NOMO-1 treated with dmso at 0.1 percent for 144 hours (cell line): ENCODE results near the gene SMIM22.

Experiments used
- DNase-seq: peaks from one replicate; lab custom pipeline; 2025; ENCODE audit not compliant: unreplicated experiment; lab: John Stamatoyannopoulos, UW

The SMIM22 gene

GRCh38 chr16:4795828-4796572 lies 831 bp downstream of the SMIM22 start:
- DNase-seq, result no peak

DNA sequence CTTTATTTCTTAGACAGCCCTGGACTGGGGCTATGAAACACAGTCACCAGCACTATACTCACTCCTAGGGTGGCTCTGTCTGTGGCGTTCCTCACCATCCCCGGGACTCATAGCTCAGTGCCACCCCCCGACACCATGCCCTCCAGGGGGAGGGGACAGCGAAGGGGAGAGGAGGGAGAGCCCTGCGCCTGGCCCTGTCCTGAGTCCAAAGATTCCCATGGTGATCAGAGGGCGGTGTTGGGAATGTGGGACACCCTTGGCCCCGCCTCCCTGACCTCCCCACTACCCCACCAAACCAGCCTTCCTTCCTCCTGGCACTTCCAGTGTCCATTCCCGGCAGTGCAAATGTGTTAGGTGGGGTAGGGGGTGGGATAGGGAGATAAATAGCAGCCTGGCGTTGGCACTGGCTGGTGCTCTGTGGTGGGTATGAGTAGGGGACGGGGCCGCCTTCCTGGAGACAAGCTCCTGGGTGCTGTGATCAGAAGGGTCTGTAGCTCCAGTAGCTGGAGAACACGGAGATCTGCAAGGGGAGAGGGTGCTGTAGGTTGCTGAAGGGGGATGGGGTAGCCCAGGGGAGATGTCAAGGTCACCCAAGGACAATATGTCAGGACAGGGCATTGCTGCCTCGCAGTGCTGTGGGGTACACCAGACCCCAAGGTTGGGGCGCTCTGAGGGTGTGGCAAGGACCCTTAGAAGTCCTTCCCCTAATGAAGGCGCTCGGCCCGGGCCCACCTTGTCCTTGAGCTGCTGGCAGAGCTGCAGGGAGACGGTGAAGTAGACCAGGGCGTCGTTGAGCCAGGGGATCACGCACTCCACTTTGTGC lies 2.0 kb downstream of the SMIM22 start:
- DNase-seq, result no peak

GRCh38 chr16:4797805-4798252 lies 2.7 kb downstream of the SMIM22 start:
- DNase-seq, result no peak

- no peak for DNase-seq
Measured at GRCh38 chr16:4798456-4798855, 3.3 kb downstream of the SMIM22 start.

DNA sequence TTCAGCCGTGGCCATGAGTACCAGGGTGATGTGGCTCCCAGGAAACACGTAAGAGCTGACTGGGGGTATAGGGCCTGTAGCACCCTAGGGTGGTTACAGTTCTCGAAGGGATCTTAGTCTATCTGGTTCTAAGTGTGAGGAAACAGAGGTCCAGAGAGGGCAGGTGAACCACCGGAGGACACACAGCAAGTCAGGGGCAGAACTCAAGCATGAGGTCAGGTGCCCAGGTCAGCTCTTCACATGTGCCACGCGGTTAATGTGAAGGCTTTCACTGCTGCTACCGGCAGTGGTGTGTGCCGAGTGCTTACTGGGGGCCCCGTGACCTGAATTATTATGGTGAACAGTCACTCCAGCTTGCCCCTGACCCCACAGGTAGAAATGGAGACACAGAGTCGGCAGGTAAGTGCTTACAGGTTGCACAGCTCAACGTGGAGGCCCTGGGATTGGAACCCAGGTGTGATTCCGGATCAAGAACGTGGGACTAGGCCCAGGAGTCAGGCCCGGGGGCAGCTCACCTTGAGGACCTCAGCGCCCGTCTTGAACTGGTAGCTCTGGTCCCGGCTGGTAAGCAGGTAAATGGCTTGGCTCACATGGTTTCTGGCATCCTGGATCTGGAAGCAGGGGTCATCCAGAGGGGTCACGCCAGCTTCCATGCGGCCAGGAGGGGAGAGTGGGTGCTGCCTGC lies 4.1 kb downstream of the SMIM22 start:
- no peak for DNase-seq

DNA sequence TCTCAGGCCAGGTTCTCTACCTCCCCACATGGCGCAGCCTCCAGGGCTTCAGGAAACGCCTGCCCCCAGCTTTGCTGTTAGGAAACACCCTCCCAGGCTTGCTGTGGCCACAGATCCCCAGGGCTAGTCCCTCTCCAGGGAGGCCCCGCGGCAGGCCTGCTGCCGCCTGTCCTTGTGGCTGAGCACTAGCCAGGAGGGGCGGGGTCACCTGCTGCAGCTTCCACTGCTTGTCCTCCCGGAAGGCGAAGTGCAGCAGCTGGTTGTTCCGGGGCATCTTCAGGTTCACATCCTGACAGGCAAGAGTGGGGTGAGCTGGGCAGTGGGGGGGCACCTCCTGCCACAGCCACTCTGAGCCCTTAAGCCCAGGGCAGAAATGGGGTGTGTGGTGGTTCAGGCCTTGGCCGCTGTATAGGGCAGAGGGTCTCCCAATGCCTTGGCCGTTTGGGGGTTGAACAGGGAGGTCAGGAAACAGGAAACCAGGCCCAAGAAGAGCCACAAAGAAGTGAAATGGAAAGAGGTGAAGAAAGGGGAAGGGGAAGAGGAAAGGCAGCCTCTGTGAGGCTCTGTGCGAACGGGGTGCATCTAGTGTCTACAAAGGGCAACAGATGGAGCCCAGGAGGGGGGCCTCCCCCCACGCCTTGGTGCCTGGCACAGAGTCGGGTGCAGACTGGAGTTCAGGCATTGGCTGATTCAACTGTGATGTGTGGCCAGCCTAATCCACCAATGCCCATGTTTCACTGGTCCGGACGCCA lies 5.3 kb downstream of the SMIM22 start:
- peak; percentile 47 for DNase-seq

GRCh38 chr16:4801051-4801961 lies 6.1 kb downstream of the SMIM22 start:
- no peak for DNase-seq

DNA sequence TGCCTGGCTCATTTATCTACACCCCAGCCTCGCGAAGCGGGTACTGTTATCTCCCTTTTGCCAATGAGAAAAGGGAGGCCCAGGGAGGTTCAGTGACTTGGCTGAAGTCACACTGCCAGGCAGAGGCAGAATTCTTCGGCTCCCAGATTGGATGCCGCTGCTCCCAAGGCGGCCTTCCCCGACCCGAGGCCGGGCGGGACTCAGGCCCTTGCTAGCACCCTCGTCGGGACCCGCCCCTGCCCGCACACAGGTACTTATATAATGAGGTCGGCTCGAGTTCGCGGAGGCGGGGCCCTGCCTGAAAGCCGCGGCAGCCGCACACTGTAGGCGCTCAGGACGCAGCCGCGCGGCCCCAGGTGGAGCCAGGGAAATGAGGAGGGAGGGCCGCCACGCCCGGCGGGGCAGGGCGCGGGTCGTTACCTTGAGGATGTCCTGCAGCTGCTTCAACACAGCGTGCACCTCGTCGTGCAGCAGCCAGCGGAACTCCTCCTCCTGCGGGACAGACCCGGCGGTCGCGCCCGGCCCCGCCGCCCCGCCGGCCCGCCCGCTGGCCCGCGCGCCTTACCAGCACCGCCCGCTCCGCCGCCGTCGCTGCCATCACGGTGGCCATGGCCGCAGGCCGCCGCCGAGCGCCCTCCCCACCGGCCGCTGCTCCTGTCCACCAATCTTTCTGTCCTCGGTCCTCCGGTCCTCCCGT lies 6.9 kb downstream of the SMIM22 start, which contains the start of gene ROGDI:
Gene ROGDI, minus strand, starts transcription at position 672 of the 697 bp plus-strand sequence. Its CDS starts 62 bp downstream, at position 610.
- peak; percentile 58 for DNase-seq

- peak; percentile 84 for DNase-seq
Measured at GRCh38 chr16:4802659-4803287, 7.6 kb downstream of the SMIM22 start.

DNA sequence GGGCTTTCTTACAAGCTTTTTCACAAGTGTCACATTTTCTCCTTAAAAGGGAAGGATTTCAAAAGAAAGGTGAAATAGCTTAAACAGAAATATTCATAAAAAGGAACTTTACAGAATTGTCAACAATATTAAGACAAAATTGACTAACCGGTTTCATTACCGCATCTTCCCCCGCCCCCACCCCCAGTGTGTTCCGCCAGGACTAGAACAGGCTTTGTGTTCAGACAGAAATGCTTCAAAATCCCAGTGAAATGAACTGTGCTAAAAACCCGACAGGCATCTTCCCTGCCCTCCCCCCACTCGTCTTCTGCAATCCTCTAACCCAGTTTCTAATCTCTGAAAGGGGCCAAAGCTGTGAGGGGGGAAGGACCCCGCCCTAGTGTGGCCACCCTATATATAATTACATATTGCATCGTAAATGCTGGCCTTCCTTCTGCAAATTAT lies 8.3 kb downstream of the SMIM22 start:
- peak; percentile 59 for DNase-seq

GRCh38 chr16:4803898-4804762 lies 9.0 kb downstream of the SMIM22 start:
- DNase-seq, result no peak

DNA sequence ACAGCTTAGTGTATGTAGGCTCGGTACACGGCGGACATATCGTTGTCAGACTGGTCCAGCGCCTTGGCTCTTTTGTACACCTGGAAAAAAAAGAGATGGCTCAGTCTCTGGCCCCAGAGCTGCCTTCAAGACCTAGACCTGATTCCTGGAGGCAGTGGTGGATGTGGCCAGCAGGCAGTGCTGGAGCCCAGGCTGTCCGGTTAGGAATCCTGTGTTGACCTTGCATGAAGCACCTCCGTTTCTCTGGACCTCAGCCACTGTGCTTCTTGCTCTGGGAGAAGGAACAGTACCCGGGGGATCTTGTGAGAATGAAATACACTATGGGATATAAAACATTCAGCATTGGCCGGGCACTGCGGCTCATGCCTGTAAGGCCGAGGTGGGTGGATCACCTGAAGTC lies 10.1 kb downstream of the SMIM22 start:
- no peak for DNase-seq

- no peak for DNase-seq
Measured at GRCh38 chr16:4806280-4806679, 11.1 kb downstream of the SMIM22 start.

- DNase-seq, result no peak
Measured at GRCh38 chr16:4811242-4811641, 16.1 kb downstream of the SMIM22 start.

DNA sequence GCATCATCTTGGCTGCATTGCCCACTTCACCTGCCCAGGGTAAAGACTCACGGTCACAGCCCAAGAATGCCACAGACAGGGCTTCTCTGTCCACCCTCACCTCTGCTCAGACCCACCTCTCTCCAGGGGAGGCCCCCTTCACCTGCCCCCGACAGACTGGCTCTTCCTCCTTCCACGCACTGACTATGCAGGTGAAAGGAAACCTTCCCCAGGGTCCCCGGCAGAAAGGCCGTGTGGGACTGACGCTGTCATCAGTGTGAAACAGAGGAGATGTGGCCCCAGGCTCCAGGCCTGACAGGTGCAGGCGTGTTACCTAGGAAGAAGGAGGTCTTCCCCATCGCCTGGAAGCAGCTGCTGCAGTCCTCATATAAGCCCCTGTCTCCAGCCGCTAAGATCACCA lies 16.6 kb downstream of the SMIM22 start:
- DNase-seq, result no peak

DNA sequence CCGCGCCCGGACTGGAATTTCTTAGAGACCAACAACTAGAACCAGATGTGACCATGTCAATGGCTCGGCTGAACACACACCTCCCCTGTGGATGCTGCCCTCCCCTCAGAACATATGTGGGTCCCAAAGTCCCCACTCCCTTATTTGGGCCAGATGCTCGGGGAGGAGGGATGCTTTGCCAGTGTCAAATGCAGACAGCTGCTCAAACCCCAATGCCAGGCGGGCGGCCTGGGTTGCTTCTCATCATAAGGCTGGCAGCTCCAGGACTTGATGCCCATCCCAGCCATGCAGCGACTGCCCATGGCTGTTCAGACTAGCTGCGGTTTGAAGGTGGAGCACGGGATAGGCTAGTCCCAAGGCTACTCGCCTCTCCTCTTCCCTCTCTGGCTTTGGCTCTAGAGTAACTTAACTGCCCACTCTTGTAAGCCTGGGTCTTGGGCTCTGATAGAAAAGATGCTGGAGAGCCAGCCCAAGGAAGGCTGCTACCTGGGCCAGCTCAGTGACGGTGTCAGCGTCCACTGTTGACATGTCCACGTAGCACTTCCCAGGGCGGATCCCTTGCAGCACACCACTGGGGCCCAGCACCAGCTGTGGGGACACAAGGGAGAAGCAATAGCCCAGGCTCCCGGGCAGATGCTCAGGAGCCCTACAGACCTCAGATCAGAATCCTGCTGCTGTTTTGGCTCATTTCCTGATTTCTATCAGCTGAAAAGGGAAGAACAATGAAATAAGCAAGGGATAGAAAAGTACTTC lies 18.3 kb downstream of the SMIM22 start:
- DNase-seq, result no peak

- no peak for DNase-seq
Measured at GRCh38 chr16:4814046-4814445, 18.9 kb downstream of the SMIM22 start.
